ACHN (cell line): Measurements from ENCODE around the gene LAYN.

ENCODE experiments used
- DNase-seq: peaks from one replicate; pipeline ENCODE4 v3.0.0-alpha.2; 2015
- in situ Hi-C: cut with HindIII; loops from 2 replicates; pipeline ENCODE4 v1.10.0; 2017; ENCODE audit warnings: low sequenced_read_pairs, low pct_ligation_motif_present, low pct_unique_long_range_greater_than_20kb

LAYN gene

DNA sequence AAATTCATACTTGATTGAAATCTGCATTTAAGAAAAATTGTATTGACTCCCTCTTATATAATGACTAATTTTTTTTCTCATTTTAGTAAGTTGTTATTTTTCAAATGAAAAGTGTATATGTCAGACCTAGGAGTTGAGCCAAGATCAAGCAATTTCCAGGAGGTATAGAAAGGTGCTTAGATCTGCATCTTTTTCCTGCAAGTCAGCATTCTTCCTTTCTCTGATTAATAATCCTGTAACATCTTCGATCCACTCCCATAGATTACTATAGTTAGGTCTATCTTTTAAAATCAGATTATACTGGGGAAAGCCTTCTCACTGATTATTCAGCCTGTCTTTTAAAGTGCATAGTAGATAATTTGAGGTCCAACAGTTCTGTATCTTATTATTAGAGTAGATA, 13.2 kb upstream of the LAYN start:
- in situ Hi-C loops, result no loop called here
- no peak for DNase-seq

DNA sequence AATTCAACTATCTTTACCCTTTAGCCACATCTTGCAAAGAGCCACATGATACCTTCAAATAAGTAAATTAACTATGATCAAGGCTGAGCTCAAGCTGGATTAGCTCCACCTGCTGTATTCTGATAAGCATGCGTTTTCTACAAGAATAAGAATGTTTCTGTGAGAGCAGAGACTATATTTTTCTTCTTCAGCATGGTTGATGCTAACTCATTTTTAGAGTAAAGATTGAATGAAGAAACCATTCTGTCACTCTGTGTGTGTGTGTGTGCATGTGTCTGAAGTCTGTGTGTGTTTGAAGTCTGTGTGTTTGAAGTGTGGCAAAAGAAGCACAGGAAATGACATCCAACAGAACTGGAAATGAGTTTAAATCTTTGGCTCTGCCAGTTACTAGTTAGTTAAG, 12.0 kb upstream of the LAYN start:
- in situ Hi-C loops, result no loop called here
- DNase-seq, result peak; percentile 32

GRCh38 chr11:111530091-111530490, 10.4 kb upstream of the LAYN start:
- no peak for DNase-seq
- in situ Hi-C loops, result no loop called here

DNA sequence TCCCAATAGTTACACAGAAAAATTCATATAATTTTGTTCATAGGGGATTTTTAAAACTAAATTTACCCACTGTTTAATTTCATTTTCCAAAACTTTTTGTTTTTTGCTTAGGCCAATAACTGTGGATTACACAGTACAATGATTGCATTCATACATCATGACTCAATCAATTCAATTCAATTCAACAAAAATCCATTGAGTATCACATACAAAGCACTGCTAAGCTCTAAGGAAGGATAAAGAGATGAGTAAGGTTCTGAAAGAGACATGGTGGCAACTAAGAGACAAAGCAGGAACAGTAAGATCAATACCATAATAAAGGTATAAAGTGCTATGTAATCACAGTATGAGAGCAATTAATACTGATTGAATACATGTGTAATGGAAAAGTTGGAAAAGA, 9.4 kb upstream of the LAYN start:
- in situ Hi-C loops, result no loop called here

DNA sequence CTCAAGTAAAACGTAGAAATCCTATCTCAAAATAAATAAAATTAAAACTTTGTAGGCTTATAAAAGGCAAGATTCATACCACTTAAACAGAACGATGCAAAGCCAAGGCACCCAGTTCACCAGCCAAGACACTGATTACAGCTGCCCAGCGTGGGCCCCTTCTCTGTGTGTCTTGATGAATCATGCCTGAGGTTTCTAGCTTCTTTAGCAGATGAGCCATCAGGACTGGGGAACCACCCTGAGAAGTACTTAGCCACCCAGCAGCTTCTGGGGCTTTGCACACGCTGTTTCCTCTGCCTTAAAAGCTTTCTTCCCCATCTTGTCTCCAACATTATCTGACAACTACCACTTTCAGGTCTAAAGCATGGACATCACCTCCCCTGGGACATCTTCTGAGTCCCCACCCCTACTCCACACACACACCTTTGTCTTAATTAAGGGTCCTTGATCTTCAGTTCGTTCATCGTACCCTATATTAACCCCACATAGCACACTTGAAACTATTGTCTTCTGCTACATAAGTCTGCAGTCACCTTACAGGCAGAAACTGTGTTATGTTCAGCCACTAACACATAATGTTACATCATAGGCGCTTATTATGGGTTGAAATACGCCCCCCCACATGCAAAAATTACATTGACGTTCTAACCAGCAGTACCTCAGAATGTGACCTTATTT, 8.7 kb upstream of the LAYN start:
- in situ Hi-C loops, result no loop called here
- DNase-seq, result peak; percentile 92

More for the DNA sequence above, 9.4 kb upstream of the LAYN start:
- no peak for DNase-seq

- in situ Hi-C loops, result no loop called here
- DNase-seq, result no peak
These were observed 8.2 kb upstream of the LAYN start for GRCh38 chr11:111532365-111532709.

DNA sequence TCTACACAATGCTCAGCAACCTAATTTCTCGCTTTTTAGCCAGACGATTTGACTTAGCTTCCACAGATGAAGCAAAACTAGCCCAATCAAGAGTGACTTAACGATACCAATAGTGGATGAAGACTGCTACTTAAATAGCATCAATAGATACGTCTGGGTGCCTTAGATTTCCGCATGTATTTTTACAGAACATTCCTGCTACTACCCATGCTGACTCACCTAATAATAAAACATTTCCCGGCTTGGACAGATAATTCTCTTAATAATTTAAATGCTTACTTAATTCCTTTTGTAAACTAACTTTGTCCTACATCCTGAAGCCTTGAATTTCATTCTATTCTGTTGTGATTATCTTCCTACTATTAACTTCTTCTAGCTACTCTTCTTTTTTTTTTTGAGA, 5.2 kb upstream of the LAYN start:
- no peak for DNase-seq
- in situ Hi-C loops, result no loop called here

DNA sequence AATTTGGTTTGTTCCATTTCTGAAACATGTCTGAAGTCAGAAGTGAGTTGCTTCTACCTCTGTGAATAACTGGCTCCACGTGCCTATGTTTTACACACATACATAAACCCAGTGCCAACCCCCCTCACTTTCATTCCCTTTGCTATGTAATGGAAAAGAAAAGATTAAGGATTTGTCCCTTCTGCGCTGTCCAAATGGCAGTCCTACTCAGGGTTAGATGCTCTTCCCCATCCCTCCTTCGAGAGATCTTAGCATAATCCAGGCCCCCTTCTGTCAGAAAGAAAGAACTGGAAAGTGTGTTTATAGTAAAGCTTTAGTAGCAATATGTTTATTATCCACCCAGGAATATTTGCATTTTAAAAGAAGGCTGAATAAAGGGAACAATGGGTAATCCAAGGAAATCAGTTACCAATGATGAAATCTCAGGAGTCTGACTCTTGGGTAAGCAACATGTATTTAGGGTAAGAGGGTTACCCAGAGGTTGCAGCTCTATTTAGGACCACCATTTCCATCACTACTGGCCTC, 3.1 kb upstream of the LAYN start:
- DNase-seq, result no peak
- in situ Hi-C loops, result no loop called here

GRCh38 chr11:111538407-111539114, 2.0 kb upstream of the LAYN start:
- no peak for DNase-seq
- in situ Hi-C loops, result no loop called here

- in situ Hi-C loops, result no loop called here
- DNase-seq, result peak; percentile 16
These were observed 950 bp upstream of the LAYN start for GRCh38 chr11:111539426-111540113.

GRCh38 chr11:111540937-111541253, 375 bp downstream of the LAYN start:
- DNase-seq, result no peak
- in situ Hi-C loops, result no loop called here

GRCh38 chr11:111541254-111542061, 938 bp downstream of the LAYN start:
- no peak for DNase-seq
- in situ Hi-C loops, result no loop called here

GRCh38 chr11:111542606-111543275, 2.2 kb downstream of the LAYN start:
- in situ Hi-C loops, result no loop called here
- DNase-seq, result no peak

DNA sequence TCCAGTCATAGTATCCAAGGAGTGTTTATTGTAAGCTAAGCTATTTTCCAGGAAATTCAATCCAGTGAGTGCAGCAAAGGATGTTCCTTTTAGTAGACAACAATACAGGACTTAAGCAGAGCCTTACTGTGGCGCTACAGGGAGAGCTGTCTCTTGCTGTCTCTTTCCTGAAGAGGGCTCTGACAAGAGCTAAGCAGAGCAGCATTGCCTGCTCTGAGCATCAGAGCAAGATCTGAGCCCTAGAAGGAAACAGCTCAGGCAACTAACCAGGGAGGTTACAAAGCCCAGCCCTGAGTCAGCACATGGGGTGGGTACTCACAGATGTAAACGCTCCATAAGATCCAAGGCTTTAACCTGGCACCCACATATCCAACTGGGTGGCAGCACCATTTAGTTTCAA, 8.0 kb downstream of the LAYN start:
- in situ Hi-C loops, result no loop called here
- no peak for DNase-seq

DNA sequence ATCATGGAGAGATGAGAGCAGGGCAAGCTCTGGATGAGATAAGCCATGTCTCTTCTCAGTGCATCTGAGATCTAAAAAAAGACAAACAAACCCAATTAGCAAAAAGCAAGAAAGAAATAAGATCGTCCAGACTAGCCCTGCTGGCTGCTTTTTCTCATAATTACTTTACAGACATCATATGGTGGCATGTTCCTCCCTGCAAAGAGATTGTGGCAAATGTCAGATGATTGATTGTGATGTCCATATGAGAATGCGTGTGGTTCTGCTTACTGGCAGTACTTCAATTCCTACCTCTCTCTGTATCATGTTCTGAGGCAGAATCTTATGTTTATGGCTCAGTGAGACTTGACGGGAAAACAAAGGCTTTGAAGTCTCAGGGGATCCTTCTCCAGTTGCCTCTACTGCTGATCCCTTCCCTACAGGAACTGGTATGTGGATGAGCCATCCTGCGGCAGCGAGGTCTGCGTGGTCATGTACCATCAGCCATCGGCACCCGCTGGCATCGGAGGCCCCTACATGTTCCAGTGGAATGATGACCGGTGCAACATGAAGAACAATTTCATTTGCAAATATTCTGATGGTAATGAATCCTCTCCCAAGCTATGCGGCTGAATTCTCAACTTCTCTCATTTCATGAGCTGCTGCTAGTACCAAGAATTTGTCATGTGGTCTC, 8.8 kb downstream of the LAYN start:
- in situ Hi-C loops, result no loop called here
- no peak for DNase-seq

DNA sequence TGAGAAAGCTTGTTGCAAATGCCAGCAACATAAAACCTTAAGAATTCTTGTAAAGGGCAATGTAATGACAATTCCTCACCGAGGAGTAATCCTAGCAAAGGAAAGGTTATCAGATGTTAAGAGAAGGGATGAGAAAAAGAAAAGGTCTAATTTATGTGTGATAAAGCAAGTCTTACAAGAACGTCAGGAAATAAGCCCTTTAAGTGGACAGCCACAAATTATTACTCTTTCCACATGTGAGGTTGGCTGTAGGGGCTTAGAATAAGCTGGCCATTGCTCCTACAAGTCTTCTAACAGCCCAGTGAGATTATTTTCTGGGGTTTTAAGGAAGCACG, 9.3 kb downstream of the LAYN start:
- in situ Hi-C loops, result no loop called here

DNA sequence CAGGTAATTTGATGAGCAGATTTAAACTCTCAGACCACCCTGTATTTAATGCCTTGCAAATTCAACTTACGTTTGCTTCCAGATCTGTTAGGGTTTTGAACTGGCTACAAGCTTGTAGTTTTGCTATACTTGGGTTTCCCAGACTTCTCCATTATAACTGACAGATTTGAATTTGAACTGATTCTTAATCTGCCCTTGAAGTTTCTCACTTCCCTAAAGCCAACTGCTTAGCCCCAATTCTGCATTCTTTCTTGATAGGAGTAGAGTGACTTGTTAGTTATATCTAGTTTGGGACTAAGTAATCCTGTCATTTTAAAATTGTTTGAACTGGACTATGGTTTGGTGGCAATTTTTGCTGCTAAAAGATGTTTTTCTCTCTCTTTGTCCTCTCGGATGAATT, 9.7 kb downstream of the LAYN start:
- no peak for DNase-seq
- in situ Hi-C loops, result no loop called here

More for the DNA sequence above, 9.3 kb downstream of the LAYN start:
- DNase-seq, result no peak

GRCh38 chr11:111554532-111554931, 14.0 kb downstream of the LAYN start:
- in situ Hi-C loops, result no loop called here

More at GRCh38 chr11:111554532-111554931, 14.0 kb downstream of the LAYN start:
- DNase-seq, result no peak
